ENCODE measurements around the gene PSPH.
"Not testable (repeated sequence)": the region's sequence is repeated elsewhere in the genome, so short reads cannot be mapped to it uniquely, and the experiment has no call there.

PSPH gene

DNA sequence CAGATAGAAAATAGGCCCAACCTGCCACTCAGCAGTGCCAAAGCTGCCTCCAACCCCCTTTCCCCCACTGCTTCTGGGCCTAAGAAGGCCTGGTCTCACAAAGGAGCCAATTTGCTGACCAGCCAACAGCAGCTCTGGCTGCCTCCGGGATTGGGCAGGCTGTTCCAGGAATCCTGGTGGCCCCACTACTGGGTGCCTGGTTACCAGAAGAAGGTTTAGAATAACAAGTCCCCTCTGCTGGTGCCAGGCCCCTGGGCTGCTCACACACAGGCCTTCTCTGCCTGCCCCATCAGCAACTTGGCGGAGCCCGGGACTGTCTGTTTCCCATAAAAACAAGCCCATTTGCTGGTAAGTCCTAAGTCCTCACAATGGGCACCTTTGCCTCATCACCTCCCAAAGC is 40.3 kb upstream of the PSPH start:
- POLR2A ChIA-PET: interaction anchor here (0.7 kb wide), 1 partner anchor 15 kb away, joined by 5 read pairs; the partner anchor contains the start of gene CHCHD2

DNA sequence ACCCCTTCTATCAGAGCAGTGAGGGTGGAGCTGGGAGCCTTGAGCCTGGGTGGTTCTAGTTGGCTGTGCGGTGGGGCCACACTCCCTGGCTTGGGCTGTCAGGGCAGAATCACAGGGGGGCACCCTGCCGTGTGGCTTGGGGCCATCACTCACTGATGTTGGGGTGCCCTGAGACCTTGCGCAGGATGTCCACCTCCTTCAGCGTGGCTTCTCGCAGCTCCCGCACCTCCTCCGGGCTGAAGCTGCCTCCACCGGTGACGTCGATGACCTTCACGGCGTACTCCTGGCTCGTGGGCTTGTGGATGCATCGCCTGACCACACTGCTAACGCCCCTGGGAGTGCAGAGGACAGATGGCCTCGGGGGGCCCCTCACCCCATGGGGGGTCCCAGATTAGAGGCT is 36.2 kb upstream of the PSPH start:
- no peak for DNase-seq (ENCODE audit: extremely low spot score)
- ChIA-PET POLR2A (interaction anchor here (0.6 to 1.2 kb wide), 2 partner anchors 19 to 721 kb away, joined by 3 to 4 read pairs; partner anchors contain the start of gene CHCHD2), CTCF (no interaction called here)
- TF ChIP-seq FOXA1 (IDR thresholded peaks at IDR 0.05) (no peak), SUZ12 (IDR thresholded peaks at IDR 0.05) (no peak), BHLHE40 (IDR thresholded peaks at IDR 0.05; ENCODE audit: borderline replicate concordance) (no peak), HDGF (IDR thresholded peaks at IDR 0.05; ENCODE audit: borderline replicate concordance) (no peak)

More for the DNA sequence above, 40.3 kb upstream of the PSPH start:
- DNase-seq (ENCODE audit: extremely low spot score): no peak
- CTCF ChIA-PET: no interaction called here
- TF ChIP-seq FOXA1 (IDR thresholded peaks at IDR 0.05): no peak
- no peak for TF ChIP-seq LEF1 (IDR thresholded peaks at IDR 0.05; ENCODE audit: borderline replicate concordance)
- TF ChIP-seq SUZ12 (IDR thresholded peaks at IDR 0.05): no peak
- no peak for TF ChIP-seq ELF4 (IDR thresholded peaks at IDR 0.05)
- no peak for TF ChIP-seq BHLHE40 (IDR thresholded peaks at IDR 0.05; ENCODE audit: borderline replicate concordance)
- TF ChIP-seq, protein P1, sequence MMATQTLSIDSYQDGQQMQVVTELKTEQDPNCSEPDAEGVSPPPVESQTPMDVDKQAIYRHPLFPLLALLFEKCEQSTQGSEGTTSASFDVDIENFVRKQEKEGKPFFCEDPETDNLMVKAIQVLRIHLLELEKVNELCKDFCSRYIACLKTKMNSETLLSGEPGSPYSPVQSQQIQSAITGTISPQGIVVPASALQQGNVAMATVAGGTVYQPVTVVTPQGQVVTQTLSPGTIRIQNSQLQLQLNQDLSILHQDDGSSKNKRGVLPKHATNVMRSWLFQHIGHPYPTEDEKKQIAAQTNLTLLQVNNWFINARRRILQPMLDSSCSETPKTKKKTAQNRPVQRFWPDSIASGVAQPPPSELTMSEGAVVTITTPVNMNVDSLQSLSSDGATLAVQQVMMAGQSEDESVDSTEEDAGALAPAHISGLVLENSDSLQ (IDR thresholded peaks at IDR 0.05): no peak
- no peak for TF ChIP-seq TARDBP (IDR thresholded peaks at IDR 0.05)
- TF ChIP-seq NFRKB (IDR thresholded peaks at IDR 0.05): no peak
- no peak for TF ChIP-seq FOXK2 (IDR thresholded peaks at IDR 0.05)
- no peak for TF ChIP-seq L3MBTL2 (conservative IDR thresholded peaks at IDR 0.05)
- TF ChIP-seq CTBP1 (IDR thresholded peaks at IDR 0.05; ENCODE audit: borderline replicate concordance): no peak
- TF ChIP-seq ZNF384 (IDR thresholded peaks at IDR 0.05): no peak
- no peak for TF ChIP-seq HDGF (IDR thresholded peaks at IDR 0.05; ENCODE audit: borderline replicate concordance)
- TF ChIP-seq ARNT (IDR thresholded peaks at IDR 0.05): no peak

GRCh38 chr7:56086761-56087160 is 35.5 kb upstream of the PSPH start:
- CTCF ChIA-PET: no interaction called here
- TF ChIP-seq FOXK2 (IDR thresholded peaks at IDR 0.05) (no peak), ZNF384 (IDR thresholded peaks at IDR 0.05) (no peak), ARNT (IDR thresholded peaks at IDR 0.05) (no peak), ELF4 (IDR thresholded peaks at IDR 0.05) (no peak), HDGF (IDR thresholded peaks at IDR 0.05; ENCODE audit: borderline replicate concordance) (no peak), NFRKB (IDR thresholded peaks at IDR 0.05) (no peak), SP1 (IDR thresholded peaks at IDR 0.05) (no peak), SUZ12 (IDR thresholded peaks at IDR 0.05) (no peak), BHLHE40 (IDR thresholded peaks at IDR 0.05; ENCODE audit: borderline replicate concordance) (no peak), CTBP1 (IDR thresholded peaks at IDR 0.05; ENCODE audit: borderline replicate concordance) (no peak), FOXA1 (IDR thresholded peaks at IDR 0.05) (no peak), L3MBTL2 (conservative IDR thresholded peaks at IDR 0.05) (no peak), TARDBP (IDR thresholded peaks at IDR 0.05) (no peak)
- TF ChIP-seq, protein P1 (IDR thresholded peaks at IDR 0.05): no peak
- POLR2A ChIA-PET: no interaction called here
- DNase-seq (ENCODE audit: extremely low spot score): no peak

DNA sequence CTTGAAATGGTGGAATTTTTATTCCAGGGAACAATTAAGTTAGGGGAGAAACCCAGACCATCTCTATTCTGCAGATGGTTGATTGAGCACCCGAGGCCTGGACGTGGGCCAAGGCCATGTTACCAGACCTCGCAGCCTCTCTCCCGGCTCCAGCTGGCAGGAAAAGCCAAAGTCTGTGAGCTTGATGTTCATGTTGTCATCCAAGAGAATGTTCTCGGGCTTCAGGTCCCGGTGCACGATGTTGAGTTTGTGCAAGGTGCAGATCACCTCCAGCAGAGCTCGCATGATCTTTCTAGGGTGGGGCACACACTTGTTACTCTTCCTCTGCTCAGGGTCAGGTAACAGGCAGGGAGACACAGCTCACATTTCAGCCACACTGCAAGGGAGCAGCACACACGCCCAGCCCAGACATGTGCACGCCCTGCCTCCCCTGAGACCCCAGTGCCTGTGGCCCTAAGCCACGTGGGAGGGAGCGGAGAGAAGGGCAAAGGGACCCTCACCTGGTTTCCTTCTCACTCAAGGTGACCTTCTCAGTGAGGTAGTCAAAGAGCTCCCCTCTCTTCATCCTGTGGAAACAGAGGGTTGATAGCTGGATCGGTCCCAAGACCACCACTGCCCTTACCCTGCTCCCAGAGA is 32.0 kb upstream of the PSPH start:
- ChIA-PET CTCF (no interaction called here), POLR2A (interaction anchor here (1.9 kb wide), 1 partner anchor 23 kb away, joined by 5 read pairs; the partner anchor contains the start of gene CHCHD2)
- DNase-seq (ENCODE audit: extremely low spot score): no peak
- no peak for TF ChIP-seq SUZ12 (IDR thresholded peaks at IDR 0.05)
- no peak for TF ChIP-seq ELF4 (IDR thresholded peaks at IDR 0.05)
- TF ChIP-seq HDGF (IDR thresholded peaks at IDR 0.05; ENCODE audit: borderline replicate concordance): no peak
- no peak for TF ChIP-seq NFRKB (IDR thresholded peaks at IDR 0.05)
- TF ChIP-seq CTBP1 (IDR thresholded peaks at IDR 0.05; ENCODE audit: borderline replicate concordance): no peak
- TF ChIP-seq, protein P1 (IDR thresholded peaks at IDR 0.05): no peak
- TF ChIP-seq L3MBTL2 (conservative IDR thresholded peaks at IDR 0.05): no peak
- TF ChIP-seq BHLHE40 (IDR thresholded peaks at IDR 0.05; ENCODE audit: borderline replicate concordance): no peak
- TF ChIP-seq SP1 (IDR thresholded peaks at IDR 0.05): no peak
- no peak for TF ChIP-seq FOXA1 (IDR thresholded peaks at IDR 0.05)
- TF ChIP-seq ZNF384 (IDR thresholded peaks at IDR 0.05): no peak
- TF ChIP-seq FOXK2 (IDR thresholded peaks at IDR 0.05): no peak
- TF ChIP-seq ARNT (IDR thresholded peaks at IDR 0.05): no peak
- TF ChIP-seq LEF1 (IDR thresholded peaks at IDR 0.05; ENCODE audit: borderline replicate concordance): no peak
- TF ChIP-seq TARDBP (IDR thresholded peaks at IDR 0.05): no peak
- TF ChIP-seq FOXM1 (IDR thresholded peaks at IDR 0.05; ENCODE audit: borderline replicate concordance): no peak

- POLR2A ChIA-PET: interaction anchor here (0.5 kb wide), 1 partner anchor 30 kb away, joined by 3 read pairs; the partner anchor contains the start of genes CCT6A and PSPH
- CTCF ChIA-PET: no interaction called here
- no peak for TF ChIP-seq ARNT (IDR thresholded peaks at IDR 0.05)
- no peak for TF ChIP-seq NFRKB (IDR thresholded peaks at IDR 0.05)
- TF ChIP-seq TARDBP (IDR thresholded peaks at IDR 0.05): no peak
- TF ChIP-seq FOXM1 (IDR thresholded peaks at IDR 0.05; ENCODE audit: borderline replicate concordance): no peak
- no peak for TF ChIP-seq ZNF384 (IDR thresholded peaks at IDR 0.05)
- no peak for DNase-seq (ENCODE audit: extremely low spot score)
Observed at GRCh38 chr7:56081626-56082340, 30.5 kb upstream of the PSPH start.

DNA sequence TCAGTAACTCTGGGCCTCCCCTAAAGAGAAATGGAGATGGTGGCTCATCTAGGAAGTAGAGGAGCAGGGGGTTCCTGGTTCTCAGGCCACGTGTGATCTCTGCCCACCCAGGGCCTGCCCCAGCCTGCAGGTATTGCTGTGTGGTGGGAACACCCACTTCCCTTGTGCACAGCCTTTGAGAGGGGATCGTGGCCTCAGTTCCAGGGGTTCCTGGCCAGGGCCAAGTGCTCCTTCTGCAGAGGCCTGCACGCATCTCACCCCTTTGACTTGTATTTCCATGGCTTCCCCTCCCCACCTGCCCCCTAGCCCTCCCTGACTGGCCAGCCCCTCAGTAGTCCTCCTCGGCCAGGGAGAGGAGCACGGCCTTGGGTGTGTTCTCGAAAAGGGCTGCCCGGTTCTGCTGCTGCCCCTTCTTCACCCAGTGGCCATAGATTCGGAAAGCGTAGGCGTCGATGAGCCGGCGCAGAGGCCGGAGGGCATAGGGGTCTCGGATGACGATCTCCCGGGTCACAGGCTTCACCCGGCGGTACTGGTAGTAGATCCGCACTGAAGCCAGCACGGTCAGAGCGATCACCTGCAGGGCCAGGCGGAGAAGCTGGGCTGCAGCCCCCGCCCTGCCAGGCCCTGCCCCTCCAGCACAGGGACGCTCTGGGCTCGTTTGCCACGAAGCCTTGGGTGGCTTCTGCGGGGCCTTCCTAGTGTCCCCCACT is 29.6 kb upstream of the PSPH start:
- DNase-seq (ENCODE audit: extremely low spot score); CTCF ChIA-PET; POLR2A ChIA-PET: not testable (repeated sequence)
